WTC11 (cell line): Measurements from ENCODE around the gene PTPRG. TPM values are rescaled to one million over a fixed set of nuclear protein-coding genes. Genes with fewer than 3 reads are reported as not detected.

Source experiments
- ATAC-seq: fragments of 200-7000 bp; cut with Tn5 transposase; 2 replicates; pipeline ENCODE4 v1.10.0; 2021; ENCODE audit warnings: mild to moderate bottlenecking, moderate library complexity
- CTCF ChIA-PET: fragments of 300-600 bp; sonication (Branson Sonifier 250); formaldehyde crosslinking; loops from one replicate; lab custom pipeline; 2021; ENCODE audit warnings: antibody characterized with exemption; lab: Charles Lee
- POLR2A ChIA-PET: fragments of 350-600 bp; sonication (Branson Sonifier 250); formaldehyde crosslinking; loops from one replicate; lab custom pipeline; 2021; ENCODE audit warnings: antibody characterized with exemption; lab: Charles Lee
- DNase-seq: peaks from one replicate; pipeline ENCODE4 v3.0.0; 2021; ENCODE audit warnings: low spot score
- H3K27ac Mint-ChIP-seq: 2 replicates; pipeline ENCODE4 v1.8.0; 2021; ENCODE audit warnings: mixed read lengths
- H3K27me3 Mint-ChIP-seq: 2 replicates; pipeline ENCODE4 v1.8.0; 2021; ENCODE audit warnings: low read depth, mild to moderate bottlenecking, moderate library complexity, mixed read lengths
- H3K36me3 Mint-ChIP-seq: 2 replicates; pipeline ENCODE4 v1.8.0; 2021; ENCODE audit warnings: mixed read lengths
- H3K4me1 Mint-ChIP-seq: 2 replicates; pipeline ENCODE4 v1.8.0; 2022; ENCODE audit warnings: mixed read lengths
- H3K4me3 Mint-ChIP-seq: 2 replicates; pipeline ENCODE4 v1.8.0; 2021; ENCODE audit warnings: mild to moderate bottlenecking, moderate library complexity, mixed read lengths
- H3K9me3 Mint-ChIP-seq: 2 replicates; pipeline ENCODE4 v1.8.0; 2021; ENCODE audit warnings: mixed read lengths
- ATF1 ChIP-seq: sonication (generic); formaldehyde crosslinking; IDR thresholded peaks from 2 replicates; pipeline ENCODE4 v1.8.1; 2023; ENCODE audit warnings: mild to moderate bottlenecking, moderate library complexity, missing genetic modification reagents
- ATF3 ChIP-seq: sonication (generic); formaldehyde crosslinking; conservative IDR thresholded peaks from 2 replicates; pipeline ENCODE4 v1.8.1; 2022; ENCODE audit warnings: mild to moderate bottlenecking, missing genetic modification reagents
- ELF4 ChIP-seq: sonication (generic); formaldehyde crosslinking; IDR thresholded peaks from 2 replicates; pipeline ENCODE4 v1.8.1; 2022; ENCODE audit warnings: low read depth, mild to moderate bottlenecking, moderate library complexity, missing genetic modification reagents
- FOXP4 ChIP-seq: sonication (generic); formaldehyde crosslinking; IDR thresholded peaks from 2 replicates; pipeline ENCODE4 v1.8.0; 2022; ENCODE audit warnings: mild to moderate bottlenecking, missing genetic modification reagents
- GTF2I ChIP-seq: fragments of 250-450 bp; sonication (Bioruptor Pico); conservative IDR thresholded peaks from 2 replicates; pipeline ENCODE4 v1.4.0; 2021; ENCODE audit warnings: mild to moderate bottlenecking
- IRF1 ChIP-seq: sonication (generic); formaldehyde crosslinking; IDR thresholded peaks from 2 replicates; pipeline ENCODE4 v1.8.0; 2023; ENCODE audit warnings: missing genetic modification reagents
- MYBL2 ChIP-seq: sonication (generic); formaldehyde crosslinking; IDR thresholded peaks from 2 replicates; pipeline ENCODE4 v1.8.1; 2023; ENCODE audit warnings: mild to moderate bottlenecking, moderate library complexity, missing genetic modification reagents
- OVOL2 ChIP-seq: fragments of 250-450 bp; sonication (Bioruptor Pico); IDR thresholded peaks from 2 replicates; pipeline ENCODE4 v1.9.0; 2021; ENCODE audit warnings: mild to moderate bottlenecking, borderline replicate concordance
- PREB ChIP-seq: sonication (generic); formaldehyde crosslinking; IDR thresholded peaks from 2 replicates; pipeline ENCODE4 v1.8.1; 2022; ENCODE audit warnings: mild to moderate bottlenecking, missing genetic modification reagents, moderate library complexity, borderline replicate concordance
- RELA ChIP-seq: sonication (generic); formaldehyde crosslinking; IDR thresholded peaks from 2 replicates; pipeline ENCODE4 v1.8.1; 2022; ENCODE audit warnings: missing genetic modification reagents, mild to moderate bottlenecking, borderline replicate concordance
- TCF7 ChIP-seq: sonication (generic); formaldehyde crosslinking; IDR thresholded peaks from 2 replicates; pipeline ENCODE4 v1.8.0; 2022; ENCODE audit warnings: mild to moderate bottlenecking, low read depth, missing genetic modification reagents, moderate library complexity
- TEAD1 ChIP-seq: sonication (generic); formaldehyde crosslinking; IDR thresholded peaks from 2 replicates; pipeline ENCODE4 v1.8.0; 2022; ENCODE audit warnings: mild to moderate bottlenecking, missing genetic modification reagents
- TP53 ChIP-seq: sonication (generic); formaldehyde crosslinking; IDR thresholded peaks from 2 replicates; pipeline ENCODE4 v1.8.1; 2023; ENCODE audit warnings: mild to moderate bottlenecking, missing genetic modification reagents
- ZNF121 ChIP-seq: sonication (generic); formaldehyde crosslinking; IDR thresholded peaks from 2 replicates; pipeline ENCODE4 v1.8.0; 2023; ENCODE audit warnings: missing genetic modification reagents
- ZNF232 ChIP-seq: sonication (generic); formaldehyde crosslinking; IDR thresholded peaks from 2 replicates; pipeline ENCODE4 v1.8.0; 2022; ENCODE audit warnings: mild to moderate bottlenecking, missing genetic modification reagents
- ZNF396 ChIP-seq: fragments of 250-450 bp; sonication (Bioruptor Pico); IDR thresholded peaks from 2 replicates; pipeline ENCODE4 v1.8.0; 2021; ENCODE audit warnings: mild to moderate bottlenecking, moderate library complexity, borderline replicate concordance
- ZNF512 ChIP-seq: sonication (generic); formaldehyde crosslinking; IDR thresholded peaks from 2 replicates; pipeline ENCODE4 v1.8.1; 2022; ENCODE audit warnings: missing genetic modification reagents, borderline replicate concordance
- ZNF671 ChIP-seq: fragments of 250-450 bp; sonication (Bioruptor Pico); IDR thresholded peaks from 2 replicates; pipeline ENCODE4 v1.8.0; 2021; ENCODE audit warnings: mild to moderate bottlenecking
- total RNA-seq: library from RNA; stranded (reverse); gene quantifications from 3 replicates; pipeline ENCODE4 v1.2.3, GENCODE V29; 2021
- TF ChIP-seq, protein P1 (sequence below): sonication (generic); formaldehyde crosslinking; IDR thresholded peaks from 2 replicates; pipeline ENCODE4 v1.8.0; 2023; ENCODE audit warnings: mild to moderate bottlenecking, missing genetic modification reagents
- TF ChIP-seq, protein P2 (sequence below): sonication (generic); formaldehyde crosslinking; IDR thresholded peaks from 2 replicates; pipeline ENCODE4 v1.8.0; 2022; ENCODE audit warnings: mild to moderate bottlenecking, missing genetic modification reagents
- TF ChIP-seq, protein P3 (sequence below): fragments of 250-450 bp; sonication (Bioruptor Pico); IDR thresholded peaks from 2 replicates; pipeline ENCODE4 v1.9.0; 2021; ENCODE audit warnings: mild to moderate bottlenecking

The PTPRG gene
- total RNA-seq, 1 experiment from 2014 or later = 106 TPM

DNA sequence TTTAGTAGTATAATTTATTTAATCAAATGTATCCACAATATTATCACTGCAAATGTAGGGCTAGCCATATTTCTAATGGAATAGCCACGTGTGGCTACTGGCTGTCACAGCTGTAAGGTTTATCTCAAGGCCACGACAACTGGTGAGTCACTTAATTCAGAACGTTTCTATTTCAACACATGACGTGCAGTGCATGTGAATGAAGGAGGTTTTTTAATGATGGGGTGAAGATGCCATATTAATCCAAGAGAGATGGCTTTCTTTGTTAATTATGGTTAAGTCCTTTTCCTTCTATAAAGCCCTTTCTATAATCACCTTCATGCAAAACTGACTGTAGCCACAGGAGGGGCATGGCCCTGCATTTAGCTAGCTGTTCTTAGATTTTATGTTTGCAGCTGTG, 600.0 kb downstream of the PTPRG start (continued):
- TF ChIP-seq ATF1 (CRISPR knock-in tag) (no peak), TEAD1 (CRISPR knock-in tag) (no peak), ZNF396 (CRISPR knock-in tag) (no peak), PREB (CRISPR knock-in tag) (no peak), TP53 (CRISPR knock-in tag) (no peak)
- TF ChIP-seq, protein P1, sequence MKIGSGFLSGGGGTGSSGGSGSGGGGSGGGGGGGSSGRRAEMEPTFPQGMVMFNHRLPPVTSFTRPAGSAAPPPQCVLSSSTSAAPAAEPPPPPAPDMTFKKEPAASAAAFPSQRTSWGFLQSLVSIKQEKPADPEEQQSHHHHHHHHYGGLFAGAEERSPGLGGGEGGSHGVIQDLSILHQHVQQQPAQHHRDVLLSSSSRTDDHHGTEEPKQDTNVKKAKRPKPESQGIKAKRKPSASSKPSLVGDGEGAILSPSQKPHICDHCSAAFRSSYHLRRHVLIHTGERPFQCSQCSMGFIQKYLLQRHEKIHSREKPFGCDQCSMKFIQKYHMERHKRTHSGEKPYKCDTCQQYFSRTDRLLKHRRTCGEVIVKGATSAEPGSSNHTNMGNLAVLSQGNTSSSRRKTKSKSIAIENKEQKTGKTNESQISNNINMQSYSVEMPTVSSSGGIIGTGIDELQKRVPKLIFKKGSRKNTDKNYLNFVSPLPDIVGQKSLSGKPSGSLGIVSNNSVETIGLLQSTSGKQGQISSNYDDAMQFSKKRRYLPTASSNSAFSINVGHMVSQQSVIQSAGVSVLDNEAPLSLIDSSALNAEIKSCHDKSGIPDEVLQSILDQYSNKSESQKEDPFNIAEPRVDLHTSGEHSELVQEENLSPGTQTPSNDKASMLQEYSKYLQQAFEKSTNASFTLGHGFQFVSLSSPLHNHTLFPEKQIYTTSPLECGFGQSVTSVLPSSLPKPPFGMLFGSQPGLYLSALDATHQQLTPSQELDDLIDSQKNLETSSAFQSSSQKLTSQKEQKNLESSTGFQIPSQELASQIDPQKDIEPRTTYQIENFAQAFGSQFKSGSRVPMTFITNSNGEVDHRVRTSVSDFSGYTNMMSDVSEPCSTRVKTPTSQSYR (CRISPR knock-in tag) = no peak

GRCh38 chr3:62164196-62164595, 602.8 kb downstream of the PTPRG start:
- Mint-ChIP-seq H3K27me3 (no peaks in the 10 kb centered on the region), H3K4me1 (peaks cover 36% of the 10 kb centered on the region), H3K27ac (no peak overlapping the region), H3K4me3 (no peak overlapping the region), H3K9me3 (no peaks in the 10 kb centered on the region), H3K36me3 (peaks cover 20% of the 10 kb centered on the region)
- DNase-seq (no peak), ATAC-seq (no peak)
- TF ChIP-seq FOXP4 (CRISPR knock-in tag) (no peak), MYBL2 (CRISPR knock-in tag) (no peak), ELF4 (CRISPR knock-in tag) (no peak), ZNF232 (CRISPR knock-in tag) (no peak), ZNF121 (CRISPR knock-in tag) (no peak), RELA (no peak)
- POLR2A ChIA-PET = no interaction called here
- CTCF ChIA-PET = interaction anchor here (0.5 kb wide), 1 partner anchor 460 kb away, joined by 5 read pairs; no protein-coding TSS in a partner anchor

GRCh38 chr3:62164746-62165145, 603.4 kb downstream of the PTPRG start:
- Mint-ChIP-seq H3K27ac (no peak overlapping the region), H3K4me3 (no peak overlapping the region), H3K36me3 (peaks cover 17% of the 10 kb centered on the region), H3K9me3 (no peaks in the 10 kb centered on the region), H3K27me3 (no peaks in the 10 kb centered on the region), H3K4me1 (peaks cover 41% of the 10 kb centered on the region)
- DNase-seq (no peak), ATAC-seq (no peak)
- TF ChIP-seq ATF3 (CRISPR knock-in tag) (no peak), ZNF512 (no peak), ZNF671 (no peak), IRF1 (CRISPR knock-in tag) (no peak), TCF7 (no peak), OVOL2 (CRISPR knock-in tag) (no peak), GTF2I (no peak)
- TF ChIP-seq, protein P2, sequence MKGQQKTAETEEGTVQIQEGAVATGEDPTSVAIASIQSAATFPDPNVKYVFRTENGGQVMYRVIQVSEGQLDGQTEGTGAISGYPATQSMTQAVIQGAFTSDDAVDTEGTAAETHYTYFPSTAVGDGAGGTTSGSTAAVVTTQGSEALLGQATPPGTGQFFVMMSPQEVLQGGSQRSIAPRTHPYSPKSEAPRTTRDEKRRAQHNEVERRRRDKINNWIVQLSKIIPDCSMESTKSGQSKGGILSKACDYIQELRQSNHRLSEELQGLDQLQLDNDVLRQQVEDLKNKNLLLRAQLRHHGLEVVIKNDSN (CRISPR knock-in tag) = no peak
- TF ChIP-seq, protein P3, sequence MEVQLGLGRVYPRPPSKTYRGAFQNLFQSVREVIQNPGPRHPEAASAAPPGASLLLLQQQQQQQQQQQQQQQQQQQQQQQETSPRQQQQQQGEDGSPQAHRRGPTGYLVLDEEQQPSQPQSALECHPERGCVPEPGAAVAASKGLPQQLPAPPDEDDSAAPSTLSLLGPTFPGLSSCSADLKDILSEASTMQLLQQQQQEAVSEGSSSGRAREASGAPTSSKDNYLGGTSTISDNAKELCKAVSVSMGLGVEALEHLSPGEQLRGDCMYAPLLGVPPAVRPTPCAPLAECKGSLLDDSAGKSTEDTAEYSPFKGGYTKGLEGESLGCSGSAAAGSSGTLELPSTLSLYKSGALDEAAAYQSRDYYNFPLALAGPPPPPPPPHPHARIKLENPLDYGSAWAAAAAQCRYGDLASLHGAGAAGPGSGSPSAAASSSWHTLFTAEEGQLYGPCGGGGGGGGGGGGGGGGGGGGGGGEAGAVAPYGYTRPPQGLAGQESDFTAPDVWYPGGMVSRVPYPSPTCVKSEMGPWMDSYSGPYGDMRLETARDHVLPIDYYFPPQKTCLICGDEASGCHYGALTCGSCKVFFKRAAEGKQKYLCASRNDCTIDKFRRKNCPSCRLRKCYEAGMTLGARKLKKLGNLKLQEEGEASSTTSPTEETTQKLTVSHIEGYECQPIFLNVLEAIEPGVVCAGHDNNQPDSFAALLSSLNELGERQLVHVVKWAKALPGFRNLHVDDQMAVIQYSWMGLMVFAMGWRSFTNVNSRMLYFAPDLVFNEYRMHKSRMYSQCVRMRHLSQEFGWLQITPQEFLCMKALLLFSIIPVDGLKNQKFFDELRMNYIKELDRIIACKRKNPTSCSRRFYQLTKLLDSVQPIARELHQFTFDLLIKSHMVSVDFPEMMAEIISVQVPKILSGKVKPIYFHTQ (CRISPR knock-in tag) = no peak
- CTCF ChIA-PET = no interaction called here
- POLR2A ChIA-PET = no interaction called here
